ENCODE results near the gene SCIMP. TPM values are rescaled to one million over a fixed set of nuclear protein-coding genes. Genes with fewer than 3 reads are reported as not detected.
"Not testable (repeated sequence)": the region's sequence is repeated elsewhere in the genome, so short reads cannot be mapped to it uniquely, and the experiment has no call there.

Gene SCIMP
- total RNA-seq, 4 donors from 2014 or later = 0.59 to 1.0 TPM; not detected in 2

- intact Hi-C loops (cut with DNase I) = no loop called here
- Histone ChIP-seq H3K27ac (no peak overlapping the region), H3K9me3 (peaks cover 25% of the 10 kb centered on the region), H3K4me1 (no peaks in the 10 kb centered on the region), H3K36me3 (peaks cover 5 to 6% of the 10 kb centered on the region in 2 donors), H3K4me3 (replicated peaks in 1 of 3) (no peak overlapping the region), H3K27me3 (no peaks in the 10 kb centered on the region)
- no peak for DNase-seq
- TF ChIP-seq CTCF (IDR thresholded peaks at IDR 0.05) (no peak), POLR2A (IDR thresholded peaks at IDR 0.05) (no peak)
These were observed 51.3 kb downstream of the SCIMP start for GRCh38 chr17:5183410-5183793.

- no peak overlapping the region for H3K27ac ChIP-seq
- H3K4me1 ChIP-seq = no peaks in the 10 kb centered on the region
- no peak for DNase-seq
- no peaks in the 10 kb centered on the region for H3K27me3 ChIP-seq
- H3K9me3 ChIP-seq = peaks cover 25% of the 10 kb centered on the region
- peaks cover 5 to 6% of the 10 kb centered on the region in 2 donors for H3K36me3 ChIP-seq
- H3K4me3 ChIP-seq (replicated peaks in 1 of 3) = no peak overlapping the region
- WGBS, 2 donors = 89 to 97% methylated on average over 6 of the region's 6 CpGs
- intact Hi-C loops (cut with DNase I) = no loop called here
- TF ChIP-seq CTCF (IDR thresholded peaks at IDR 0.05) (no peak), POLR2A (IDR thresholded peaks at IDR 0.05) (no peak)
These were observed 51.9 kb downstream of the SCIMP start for GRCh38 chr17:5182597-5183409.

- no peak for DNase-seq
- TF ChIP-seq CTCF (IDR thresholded peaks at IDR 0.05) (no peak), POLR2A (IDR thresholded peaks at IDR 0.05) (no peak)
- H3K4me1 ChIP-seq = no peaks in the 10 kb centered on the region
- no peak overlapping the region for H3K4me3 ChIP-seq (replicated peaks in 1 of 3)
- intact Hi-C loops (cut with DNase I) = no loop called here
- H3K27ac ChIP-seq = no peak overlapping the region
- 97% methylated on average over 10 of the region's 10 CpGs for WGBS, 2 donors
- H3K27me3 ChIP-seq = no peaks in the 10 kb centered on the region
- peaks cover 2 to 5% of the 10 kb centered on the region in 2 donors for H3K36me3 ChIP-seq
- H3K9me3 ChIP-seq = peaks cover 25% of the 10 kb centered on the region
These were observed 53.0 kb downstream of the SCIMP start for GRCh38 chr17:5181509-5182305.

- WGBS, 2 donors = 96 to 100% methylated on average over 11 to 12 of the region's 12 CpGs
- Histone ChIP-seq H3K36me3 (peaks cover 8 to 12% of the 10 kb centered on the region in 2 donors), H3K27me3 (no peaks in the 10 kb centered on the region), H3K4me1 (no peaks in the 10 kb centered on the region), H3K27ac (no peak overlapping the region), H3K9me3 (peaks cover 25% of the 10 kb centered on the region), H3K4me3 (replicated peaks in 1 of 3) (no peak overlapping the region)
- TF ChIP-seq CTCF (IDR thresholded peaks at IDR 0.05) (no peak), POLR2A (IDR thresholded peaks at IDR 0.05) (no peak)
- intact Hi-C loops (cut with DNase I) = loop anchor here (5.0 kb wide), 1 partner anchor 92 kb away; no protein-coding TSS in a partner anchor
- no peak for DNase-seq
These were observed 55.7 kb downstream of the SCIMP start for GRCh38 chr17:5179003-5179402.

- not testable (repeated sequence) for H3K4me1 ChIP-seq; H3K9me3 ChIP-seq; H3K36me3 ChIP-seq; DNase-seq; H3K4me3 ChIP-seq (replicated peaks in 1 of 3); H3K27ac ChIP-seq; H3K27me3 ChIP-seq
- intact Hi-C loops (cut with DNase I) = loop anchor here (5.0 kb wide), 1 partner anchor 88 kb away; no protein-coding TSS in a partner anchor
- WGBS, 2 donors = 90 to 96% methylated on average over 7 of the region's 7 CpGs
These were observed 59.6 kb downstream of the SCIMP start for GRCh38 chr17:5175027-5175426.

GRCh38 chr17:5165791-5166564 lies 68.7 kb downstream of the SCIMP start:
- H3K36me3 ChIP-seq; H3K27ac ChIP-seq; H3K9me3 ChIP-seq; H3K27me3 ChIP-seq; H3K4me3 ChIP-seq (replicated peaks in 1 of 3); DNase-seq; intact Hi-C loops (cut with DNase I); H3K4me1 ChIP-seq: not testable (repeated sequence)
- 78 to 85% methylated on average over 6 of the region's 7 CpGs for WGBS, 2 donors

Measured in thyroid gland (tissue), 4 donors.